HEK293 (cell line): ENCODE measurements around the gene CD276.
A peak's percentile ranks its signal among the peaks of the same experiment; 100 is the strongest.

Experiments used
- CTCF ChIA-PET: fragments of 350-600 bp; formaldehyde crosslinking; extraction: SDS; loops from one replicate; lab custom pipeline; 2021; ENCODE audit warnings: antibody characterized with exemption; lab: Yijun Ruan, JAX
- POLR2A ChIA-PET: fragments of 300-600 bp; formaldehyde crosslinking; extraction: SDS; loops from one replicate; lab custom pipeline; 2020; ENCODE audit warnings: antibody characterized with exemption, inconsistent platforms; lab: Yijun Ruan, JAX
- H3K27ac ChIP-seq: fragments of 200-500 bp; sonication (Bioruptor generic); 2 replicates; pipeline ENCODE4 v1.5.1; 2014; ENCODE audit warnings: low read depth, low read length, control low read depth, inconsistent platforms; ENCODE audit errors: extremely low read depth
- H3K36me3 ChIP-seq, 2 experiments: fragments of 200-500 bp in 1 of 2; sonication (Bioruptor generic) in 1 of 2; 1 replicate in 1 of 2; 2 replicates in 1 of 2; pipeline ENCODE4 v1.5.1; 2014 to 2017; ENCODE audit warnings: inconsistent platforms in 2 of 2, low read length in 2 of 2; ENCODE audit not compliant: control insufficient read depth in 2 of 2, insufficient read depth in 1 of 2
- H3K4me1 ChIP-seq: fragments of 200-500 bp; sonication (Bioruptor generic); 2 replicates; pipeline ENCODE4 v1.5.1; 2014; ENCODE audit warnings: mild to moderate bottlenecking, low read length, inconsistent platforms; ENCODE audit not compliant: control insufficient read depth, insufficient read depth
- H3K4me3 ChIP-seq: 2 replicates; pipeline ENCODE4 v1.5.1; 2011; ENCODE audit warnings: low read depth, mild to moderate bottlenecking, control low read depth, low read length, moderate library complexity
- H3K9me3 ChIP-seq: fragments of 200-500 bp; sonication (Bioruptor generic); 2 replicates; pipeline ENCODE4 v1.5.1; 2014; ENCODE audit warnings: low read depth, low read length, inconsistent platforms; ENCODE audit not compliant: control insufficient read depth, insufficient read depth
- GFI1B ChIP-seq: fragments of 450-650 bp; formaldehyde crosslinking; IDR thresholded peaks from 2 replicates; pipeline ENCODE4 v1.5.1; 2016; ENCODE audit warnings: missing biosample characterization, missing genetic modification characterization
- GLI4 ChIP-seq: fragments of 450-650 bp; formaldehyde crosslinking; IDR thresholded peaks from 2 replicates; pipeline ENCODE4 v1.5.1; 2016; ENCODE audit warnings: missing biosample characterization, missing genetic modification characterization
- HOXC10 ChIP-seq: sonication (generic); formaldehyde crosslinking; IDR thresholded peaks from 2 replicates; pipeline ENCODE4 v1.8.1; 2023; ENCODE audit warnings: mild to moderate bottlenecking, missing genetic modification reagents
- KLF16 ChIP-seq: fragments of 450-650 bp; formaldehyde crosslinking; IDR thresholded peaks from 2 replicates; pipeline ENCODE4 v1.5.1; 2017; ENCODE audit warnings: missing biosample characterization, missing genetic modification characterization
- OSR2 ChIP-seq: fragments of 450-650 bp; formaldehyde crosslinking; IDR thresholded peaks from 2 replicates; pipeline ENCODE4 v1.5.1; 2016; ENCODE audit warnings: missing biosample characterization, missing genetic modification characterization
- PRDM1 ChIP-seq: fragments of 450-650 bp; formaldehyde crosslinking; IDR thresholded peaks from 2 replicates; pipeline ENCODE4; 2016; ENCODE audit warnings: missing biosample characterization, missing genetic modification characterization
- SALL2 ChIP-seq: fragments of 450-650 bp; formaldehyde crosslinking; IDR thresholded peaks from 2 replicates; pipeline ENCODE4 v1.5.0; 2017; ENCODE audit warnings: missing biosample characterization, mild to moderate bottlenecking, missing genetic modification characterization, borderline replicate concordance
- ZBTB8A ChIP-seq: fragments of 450-650 bp; formaldehyde crosslinking; IDR thresholded peaks from 2 replicates; pipeline ENCODE4 v1.5.1; 2016; ENCODE audit warnings: missing biosample characterization, missing genetic modification characterization
- ZNF138 ChIP-seq: fragments of 450-650 bp; formaldehyde crosslinking; IDR thresholded peaks from 2 replicates; pipeline ENCODE4 v1.5.1; 2016; ENCODE audit warnings: missing biosample characterization, missing genetic modification characterization, borderline replicate concordance
- ZNF175 ChIP-seq: fragments of 450-650 bp; formaldehyde crosslinking; IDR thresholded peaks from 2 replicates; pipeline ENCODE4 v1.5.1; 2016; ENCODE audit warnings: missing biosample characterization, missing genetic modification characterization
- ZNF26 ChIP-seq: fragments of 450-650 bp; formaldehyde crosslinking; IDR thresholded peaks from 2 replicates; pipeline ENCODE4 v1.5.1; 2016; ENCODE audit warnings: missing biosample characterization, missing genetic modification characterization
- ZNF394 ChIP-seq: fragments of 450-650 bp; formaldehyde crosslinking; IDR thresholded peaks from 2 replicates; pipeline ENCODE4 v1.5.1; 2016; ENCODE audit warnings: missing biosample characterization, missing genetic modification characterization, mild to moderate bottlenecking, moderate library complexity, borderline replicate concordance
- ZNF398 ChIP-seq: fragments of 450-650 bp; formaldehyde crosslinking; IDR thresholded peaks from 2 replicates; pipeline ENCODE4 v1.5.1; 2017; ENCODE audit warnings: missing biosample characterization, missing genetic modification characterization
- ZNF473 ChIP-seq: fragments of 450-650 bp; formaldehyde crosslinking; IDR thresholded peaks from 2 replicates; pipeline ENCODE4 v1.5.1; 2017; ENCODE audit warnings: missing biosample characterization, missing genetic modification characterization
- ZNF561 ChIP-seq: fragments of 450-650 bp; IDR thresholded peaks from 2 replicates; pipeline ENCODE4 v1.5.1; 2018; ENCODE audit warnings: missing biosample characterization, missing genetic modification characterization, borderline replicate concordance
- ZNF571 ChIP-seq: fragments of 450-650 bp; formaldehyde crosslinking; IDR thresholded peaks from 2 replicates; pipeline ENCODE4 v1.5.0; 2017; ENCODE audit warnings: missing biosample characterization, missing genetic modification characterization
- ZNF600 ChIP-seq: fragments of 450-650 bp; formaldehyde crosslinking; IDR thresholded peaks from 2 replicates; pipeline ENCODE4 v1.5.1; 2016; ENCODE audit warnings: missing biosample characterization, missing genetic modification characterization
- ZNF610 ChIP-seq: fragments of 450-650 bp; formaldehyde crosslinking; IDR thresholded peaks from 2 replicates; pipeline ENCODE4 v1.5.1; 2016; ENCODE audit warnings: missing biosample characterization, missing genetic modification characterization, borderline replicate concordance
- ZNF629 ChIP-seq: fragments of 450-650 bp; formaldehyde crosslinking; IDR thresholded peaks from 2 replicates; pipeline ENCODE4 v1.5.1; 2017; ENCODE audit warnings: missing biosample characterization, missing genetic modification characterization
- ZNF664 ChIP-seq: fragments of 450-650 bp; formaldehyde crosslinking; IDR thresholded peaks from 2 replicates; pipeline ENCODE4 v1.5.1; 2016; ENCODE audit warnings: missing biosample characterization, missing genetic modification characterization
- ZNF692 ChIP-seq: fragments of 450-650 bp; formaldehyde crosslinking; IDR thresholded peaks from 2 replicates; pipeline ENCODE4 v1.5.1; 2016; ENCODE audit warnings: missing biosample characterization, missing genetic modification characterization
- ZSCAN23 ChIP-seq: fragments of 450-650 bp; formaldehyde crosslinking; IDR thresholded peaks from 2 replicates; pipeline ENCODE4 v1.5.1; 2016; ENCODE audit warnings: missing biosample characterization, missing genetic modification characterization
- ZXDB ChIP-seq: fragments of 450-650 bp; formaldehyde crosslinking; IDR thresholded peaks from 2 replicates; pipeline ENCODE4 v1.5.1; 2016; ENCODE audit warnings: missing biosample characterization, missing genetic modification characterization
- TF ChIP-seq, protein P1 (sequence below): fragments of 450-650 bp; formaldehyde crosslinking; IDR thresholded peaks from 2 replicates; pipeline ENCODE4 v1.5.1; 2016; ENCODE audit warnings: missing biosample characterization, missing genetic modification characterization

CD276 gene

DNA sequence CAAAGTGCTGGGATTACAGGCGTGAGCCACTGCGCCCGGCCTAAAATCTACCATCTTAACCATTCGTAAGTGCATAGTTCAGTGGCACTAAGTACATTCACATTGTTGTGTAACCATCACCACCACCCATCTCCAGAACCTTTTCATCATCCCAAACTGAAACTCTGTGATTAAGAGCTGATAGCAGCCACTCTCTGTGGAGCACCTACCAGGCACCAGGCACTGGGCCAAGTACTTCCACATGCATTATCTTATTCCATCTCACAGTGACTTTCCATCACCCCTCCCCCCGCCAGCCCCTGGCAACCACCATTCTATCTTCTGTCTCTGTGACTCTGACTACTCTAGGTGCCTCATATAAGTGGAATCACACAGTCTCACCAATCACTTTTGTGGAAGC, 71.3 kb downstream of the CD276 start (continued):
- TF ChIP-seq HOXC10 (CRISPR knock-in tag) (no peak), ZXDB (tag by site-specific recombination) (0 out of 2 replicates have a peak, but pooled peaks have one; percentile 20), ZNF473 (tag by site-specific recombination) (no peak), ZSCAN23 (tag by site-specific recombination) (peak; percentile 22; the same call in 1 of the 2 replicates), ZNF692 (no peak), ZNF629 (tag by site-specific recombination) (0 out of 2 replicates have a peak, but pooled peaks have one; percentile 17), ZNF664 (tag by site-specific recombination) (no peak), ZNF571 (tag by site-specific recombination) (no peak), KLF16 (tag by site-specific recombination) (peak; percentile 75), ZNF394 (tag by site-specific recombination) (no peak), ZNF600 (tag by site-specific recombination) (peak; percentile 82), OSR2 (peak; percentile 71), ZNF398 (tag by site-specific recombination) (no peak; the same call in 1 of the 2 replicates), ZNF138 (tag by site-specific recombination) (no peak), PRDM1 (tag by site-specific recombination) (0 out of 2 replicates have a peak, but pooled peaks have one; percentile 21), ZNF175 (tag by site-specific recombination) (no peak), GLI4 (no peak), SALL2 (tag by site-specific recombination) (no peak), GFI1B (tag by site-specific recombination) (no peak), ZNF610 (tag by site-specific recombination) (peak; percentile 97; the same call in 1 of the 2 replicates), ZNF561 (tag by site-specific recombination) (no peak)
- TF ChIP-seq, protein P1, sequence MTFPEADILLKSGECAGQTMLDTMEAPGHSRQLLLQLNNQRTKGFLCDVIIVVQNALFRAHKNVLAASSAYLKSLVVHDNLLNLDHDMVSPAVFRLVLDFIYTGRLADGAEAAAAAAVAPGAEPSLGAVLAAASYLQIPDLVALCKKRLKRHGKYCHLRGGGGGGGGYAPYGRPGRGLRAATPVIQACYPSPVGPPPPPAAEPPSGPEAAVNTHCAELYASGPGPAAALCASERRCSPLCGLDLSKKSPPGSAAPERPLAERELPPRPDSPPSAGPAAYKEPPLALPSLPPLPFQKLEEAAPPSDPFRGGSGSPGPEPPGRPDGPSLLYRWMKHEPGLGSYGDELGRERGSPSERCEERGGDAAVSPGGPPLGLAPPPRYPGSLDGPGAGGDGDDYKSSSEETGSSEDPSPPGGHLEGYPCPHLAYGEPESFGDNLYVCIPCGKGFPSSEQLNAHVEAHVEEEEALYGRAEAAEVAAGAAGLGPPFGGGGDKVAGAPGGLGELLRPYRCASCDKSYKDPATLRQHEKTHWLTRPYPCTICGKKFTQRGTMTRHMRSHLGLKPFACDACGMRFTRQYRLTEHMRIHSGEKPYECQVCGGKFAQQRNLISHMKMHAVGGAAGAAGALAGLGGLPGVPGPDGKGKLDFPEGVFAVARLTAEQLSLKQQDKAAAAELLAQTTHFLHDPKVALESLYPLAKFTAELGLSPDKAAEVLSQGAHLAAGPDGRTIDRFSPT (tag by site-specific recombination) = no peak

DNA sequence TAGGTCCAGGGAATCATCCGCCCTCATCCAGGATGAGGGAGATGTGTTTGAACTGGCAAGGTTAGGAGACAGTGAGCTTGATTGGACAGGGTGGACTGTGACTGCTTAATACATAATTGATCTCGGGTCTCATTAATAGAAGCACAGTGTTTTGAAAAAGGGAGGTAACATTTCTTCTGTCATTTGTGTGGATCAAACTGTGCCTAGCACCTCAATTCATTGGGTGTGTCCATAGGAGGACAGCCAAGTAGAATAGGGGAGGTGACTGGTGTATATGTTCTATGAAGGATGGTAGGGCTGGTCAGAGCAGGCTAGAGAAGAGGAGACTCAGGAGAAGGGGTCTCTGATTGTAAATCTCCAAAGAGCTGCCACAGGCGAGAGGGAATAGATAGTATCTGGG, 71.8 kb downstream of the CD276 start:
- Histone ChIP-seq H3K4me1 (peaks cover 3% of the 10 kb centered on the region), H3K27ac (no peak overlapping the region), H3K4me3 (no peak overlapping the region), H3K9me3 (no peaks in the 10 kb centered on the region), H3K36me3 (no peaks in the 10 kb centered on the region)
- TF ChIP-seq ZNF26 (tag by site-specific recombination) (no peak), ZBTB8A (tag by site-specific recombination) (0 out of 2 replicates have a peak, but pooled peaks have one; percentile 3)
- ChIA-PET CTCF (interaction anchor here (0.9 kb wide), 1 partner anchor 56 kb away, joined by 3 read pairs; no protein-coding TSS in a partner anchor), POLR2A (interaction anchor here (0.6 kb wide), 2 partner anchors 111 to 300 kb away, joined by 4 to 9 read pairs; no protein-coding TSS in a partner anchor)
